GM23248 (cell line): ENCODE measurements around the gene NELFB. TPM values are rescaled to one million over a fixed set of nuclear protein-coding genes. Genes with fewer than 3 reads are reported as not detected.
A peak's percentile ranks its signal among the peaks of the same experiment; 100 is the strongest.

Experiments used
- DNase-seq: peaks from one replicate; pipeline ENCODE4 v3.0.0-alpha.2; 2015
- H2AFZ ChIP-seq: fragments of 200-600 bp; sonication (generic); 2 replicates; pipeline ENCODE4 v1.6.1; 2016; ENCODE audit warnings: antibody characterized with exemption
- H3F3A ChIP-seq: fragments of 200-600 bp; sonication (generic); 2 replicates; pipeline ENCODE4 v1.6.1; 2016; ENCODE audit warnings: mild to moderate bottlenecking, antibody characterized with exemption, mixed run types; ENCODE audit not compliant: insufficient read depth
- H3K27ac ChIP-seq: fragments of 200-600 bp; sonication (generic); 2 replicates; pipeline ENCODE4 v1.5.1; 2016; ENCODE audit warnings: mild to moderate bottlenecking
- H3K27me3 ChIP-seq: fragments of 200-600 bp; sonication (generic); replicated peaks from 2 replicates; pipeline ENCODE4 v1.6.1; 2016; ENCODE audit warnings: mild to moderate bottlenecking; ENCODE audit not compliant: insufficient read depth
- H3K36me3 ChIP-seq: fragments of 200-600 bp; sonication (generic); 2 replicates; pipeline ENCODE4 v1.6.1; 2016; ENCODE audit warnings: low read depth, mild to moderate bottlenecking
- H3K4me1 ChIP-seq: fragments of 200-600 bp; sonication (generic); 2 replicates; pipeline ENCODE4 v1.6.1; 2016; ENCODE audit warnings: mild to moderate bottlenecking; ENCODE audit not compliant: insufficient read depth
- H3K4me2 ChIP-seq: fragments of 200-600 bp; sonication (generic); one replicate; pipeline ENCODE4 v1.6.1; 2016; ENCODE audit warnings: mild to moderate bottlenecking; ENCODE audit not compliant: unreplicated experiment
- H3K4me3 ChIP-seq: fragments of 200-600 bp; sonication (generic); 2 replicates; pipeline ENCODE4 v1.5.1; 2016; ENCODE audit warnings: mild to moderate bottlenecking
- H3K79me2 ChIP-seq: fragments of 200-600 bp; sonication (generic); 2 replicates; pipeline ENCODE4 v1.6.1; 2016; ENCODE audit warnings: mild to moderate bottlenecking; ENCODE audit not compliant: insufficient read depth
- H3K9ac ChIP-seq: fragments of 200-600 bp; sonication (generic); 2 replicates; pipeline ENCODE4 v1.6.1; 2016; ENCODE audit warnings: mild to moderate bottlenecking
- H3K9me2 ChIP-seq: fragments of 200-600 bp; sonication (generic); 2 replicates; pipeline ENCODE4 v1.6.1; 2016; ENCODE audit warnings: mixed run types, mild to moderate bottlenecking, moderate library complexity; ENCODE audit not compliant: insufficient read depth
- H3K9me3 ChIP-seq: fragments of 200-600 bp; sonication (generic); one replicate; pipeline ENCODE4 v1.6.1; 2017; ENCODE audit warnings: low read depth
- H4K20me1 ChIP-seq: fragments of 200-600 bp; sonication (generic); 2 replicates; pipeline ENCODE4 v1.6.0; 2016; ENCODE audit not compliant: insufficient read depth
- EZH2 ChIP-seq: fragments of 200-600 bp; sonication (generic); IDR thresholded peaks from 2 replicates; pipeline ENCODE4 v1.6.1; 2018; ENCODE audit warnings: antibody characterized with exemption, mild to moderate bottlenecking; ENCODE audit not compliant: insufficient read depth, poor library complexity, severe bottlenecking
- EZH2phosphoT487 ChIP-seq: fragments of 200-600 bp; sonication (generic); IDR thresholded peaks from 2 replicates; pipeline ENCODE4 v1.6.1; 2018; ENCODE audit warnings: antibody characterized with exemption, moderate library complexity, mild to moderate bottlenecking, low read depth; ENCODE audit not compliant: insufficient read depth
- WGBS, 2 experiments: methylation state at CpG; one replicate each; pipeline ENCODE4 v1.1.6; 2015 to 2017; ENCODE audit warnings: low lambda C conversion rate in 2 of 2, low coverage in 1 of 2; ENCODE audit errors: missing lambda C conversion rate in 2 of 2; 5-methylcytosine and 5-hydroxymethylcytosine counted together
- in situ Hi-C: fragments of 300-500 bp; cut with MboI; formaldehyde crosslinking; loops from 2 replicates; pipeline ENCODE4 v1.15.0; 2020
- polyA plus RNA-seq: library from polyadenylated mRNA; unstranded; fragments of >200 nt; fragmentation: Nextera tagmentation; extraction: Ambion mirVana; gene quantifications from 2 replicates; pipeline ENCODE4 v1.2.1, GENCODE V29; 2016
- total RNA-seq: library from RNA; depleted of rRNA; stranded (reverse); fragments of >200 nt; shearing (Covaris generic); gene quantifications from 2 replicates; pipeline ENCODE4 v1.2.3, GENCODE V29; 2014

Gene NELFB
- total and polyA plus RNA-seq, 2 experiments from 2014 or later: 34.4 to 65.0 TPM

- in situ Hi-C loops: no loop called here
- H3K27ac ChIP-seq: no peak overlapping the region
- TF ChIP-seq EZH2phosphoT487 (no peak), EZH2 (no peak)
- peak overlapping the region; percentile 23; the same call in 1 of the 2 replicates for H3K9ac ChIP-seq
- no peaks in the 10 kb centered on the region for H3K9me3 ChIP-seq
- H4K20me1 ChIP-seq: peaks cover 19% of the 10 kb centered on the region; the same call in 1 of the 2 replicates
- H3K36me3 ChIP-seq: peaks cover 18% of the 10 kb centered on the region
- peak; percentile 48 for DNase-seq
- H3K9me2 ChIP-seq: no peaks in the 10 kb centered on the region
- H2AFZ ChIP-seq: no peak overlapping the region
- no peaks in the 10 kb centered on the region for H3K27me3 ChIP-seq
- H3K4me3 ChIP-seq: peak overlapping the region; percentile 84; the same call in 1 of the 2 replicates
- H3K79me2 ChIP-seq: peaks cover 41% of the 10 kb centered on the region
- 61 to 70% methylated on average over 15 of the region's 15 CpGs for WGBS, 2 experiments
- peaks cover 22% of the 10 kb centered on the region for H3F3A ChIP-seq
- H3K4me1 ChIP-seq: peaks cover 13% of the 10 kb centered on the region; the same call in 1 of the 2 replicates
- H3K4me2 ChIP-seq: no peak overlapping the region
These were observed 11.3 kb upstream of the NELFB start for GRCh38 chr9:137243626-137244485.

- H3K4me3 ChIP-seq: no peak overlapping the region
- in situ Hi-C loops: no loop called here
- TF ChIP-seq EZH2 (no peak), EZH2phosphoT487 (no peak)
These were observed 10.4 kb upstream of the NELFB start for GRCh38 chr9:137244486-137245449.

GRCh38 chr9:137245450-137246421, 9.4 kb upstream of the NELFB start:
- Histone ChIP-seq H3K9ac (no peak overlapping the region), H2AFZ (no peak overlapping the region), H3F3A (peaks cover 22% of the 10 kb centered on the region), H3K36me3 (peaks cover 18% of the 10 kb centered on the region), H3K79me2 (peaks cover 30% of the 10 kb centered on the region), H3K4me3 (no peak overlapping the region), H4K20me1 (peaks cover 19% of the 10 kb centered on the region; the same call in 1 of the 2 replicates), H3K9me2 (no peaks in the 10 kb centered on the region), H3K27ac (no peak overlapping the region), H3K4me1 (peaks cover 13% of the 10 kb centered on the region; the same call in 1 of the 2 replicates), H3K9me3 (no peaks in the 10 kb centered on the region), H3K27me3 (no peaks in the 10 kb centered on the region), H3K4me2 (no peak overlapping the region)
- 81 to 82% methylated on average over 25 of the region's 25 CpGs for WGBS, 2 experiments
- in situ Hi-C loops: no loop called here
- TF ChIP-seq EZH2phosphoT487 (no peak), EZH2 (no peak)
- DNase-seq: no peak

More at GRCh38 chr9:137244486-137245449, 10.4 kb upstream of the NELFB start:
- peaks cover 22% of the 10 kb centered on the region for H3F3A ChIP-seq
- peaks cover 18% of the 10 kb centered on the region for H3K36me3 ChIP-seq
- no peak overlapping the region for H2AFZ ChIP-seq
- H3K27ac ChIP-seq: no peak overlapping the region
- no peaks in the 10 kb centered on the region for H3K27me3 ChIP-seq
- H3K4me2 ChIP-seq: no peak overlapping the region
- peak; percentile 36 for DNase-seq
- peaks cover 13% of the 10 kb centered on the region; the same call in 1 of the 2 replicates for H3K4me1 ChIP-seq
- H3K9me2 ChIP-seq: no peaks in the 10 kb centered on the region
- peaks cover 19% of the 10 kb centered on the region; the same call in 1 of the 2 replicates for H4K20me1 ChIP-seq
- 34 to 37% methylated on average over 36 of the region's 36 CpGs for WGBS, 2 experiments
- H3K9ac ChIP-seq: no peak overlapping the region
- H3K9me3 ChIP-seq: no peaks in the 10 kb centered on the region
- peaks cover 31% of the 10 kb centered on the region for H3K79me2 ChIP-seq
